OCI-LY7 (cell line): ENCODE results near the gene ADORA2A. TPM values are rescaled to one million over a fixed set of nuclear protein-coding genes. Genes with fewer than 3 reads are reported as not detected.

Source experiments
- BruUV-seq: library from RNA; stranded (reverse); fragments of 400-500 nt; replicated peaks from 2 replicates; lab custom pipeline; 2021; lab: Mats Ljungman, UMichigan
- CTCF ChIA-PET: fragments of 300-600 bp; sonication (Branson Sonifier 250); formaldehyde crosslinking; loops from one replicate; lab custom pipeline; 2022; ENCODE audit warnings: antibody characterized with exemption; ENCODE audit not compliant: unreplicated experiment; lab: Charles Lee
- POLR2A ChIA-PET: fragments of 300-600 bp; sonication (Branson Sonifier 250); formaldehyde crosslinking; loops from one replicate; lab custom pipeline; 2022; ENCODE audit warnings: antibody characterized with exemption; lab: Charles Lee
- DNase-seq: peaks from one replicate; pipeline ENCODE4 v3.0.0-alpha.2; 2015; ENCODE audit warnings: low spot score
- H2AFZ ChIP-seq: fragments of 200-600 bp; sonication (generic), shearing (Covaris generic); 2 replicates; pipeline ENCODE4 v1.6.1; 2014; ENCODE audit warnings: mild to moderate bottlenecking, antibody characterized with exemption, low read length, moderate library complexity
- H3K27ac ChIP-seq: fragments of 200-600 bp; sonication (generic); 2 replicates; pipeline ENCODE4 v1.5.1; 2014; ENCODE audit warnings: mixed run types, low read depth, mild to moderate bottlenecking, moderate library complexity, low read length, inconsistent platforms; ENCODE audit not compliant: poor library complexity, severe bottlenecking
- H3K36me3 ChIP-seq: fragments of 200-600 bp; sonication (generic); 2 replicates; pipeline ENCODE4 v1.6.1; 2014; ENCODE audit warnings: mild to moderate bottlenecking, antibody characterized with exemption, low read length, moderate library complexity, mixed read lengths; ENCODE audit not compliant: insufficient read depth
- H3K4me1 ChIP-seq: fragments of 200-600 bp; sonication (generic); 2 replicates; pipeline ENCODE4 v1.5.1; 2014; ENCODE audit warnings: mild to moderate bottlenecking, low read length; ENCODE audit not compliant: insufficient read depth, poor library complexity, severe bottlenecking
- H3K4me2 ChIP-seq: fragments of 200-600 bp; sonication (generic); 2 replicates; pipeline ENCODE4 v1.6.1; 2014; ENCODE audit warnings: mild to moderate bottlenecking, low read length
- H3K4me3 ChIP-seq: fragments of 200-600 bp; sonication (generic); 2 replicates; pipeline ENCODE4 v1.5.1; 2014; ENCODE audit warnings: mild to moderate bottlenecking, low read depth, low read length; ENCODE audit not compliant: poor library complexity, severe bottlenecking
- H3K79me2 ChIP-seq: fragments of 200-600 bp; sonication (generic); 2 replicates; pipeline ENCODE4 v1.6.1; 2016; ENCODE audit warnings: low read depth, mild to moderate bottlenecking, low read length, moderate library complexity, mixed read lengths; ENCODE audit not compliant: insufficient read depth
- H3K9me2 ChIP-seq: fragments of 200-600 bp; sonication (generic); 2 replicates; pipeline ENCODE4 v1.6.1; 2016; ENCODE audit warnings: mild to moderate bottlenecking, low read length, mixed read lengths; ENCODE audit not compliant: insufficient read depth
- H3K9me3 ChIP-seq: fragments of 200-600 bp; sonication (generic); 2 replicates; pipeline ENCODE4 v1.6.1; 2014; ENCODE audit warnings: mild to moderate bottlenecking, mixed run types, low read length, mixed read lengths
- H4K20me1 ChIP-seq: fragments of 200-600 bp; sonication (generic); 2 replicates; pipeline ENCODE4 v1.6.1; 2014; ENCODE audit warnings: mild to moderate bottlenecking, antibody characterized with exemption, low read length, moderate library complexity, mixed read lengths; ENCODE audit not compliant: insufficient read depth
- EZH2phosphoT487 ChIP-seq: fragments of 200-600 bp; sonication (generic); IDR thresholded peaks from 2 replicates; pipeline ENCODE4 v1.6.1; 2018; ENCODE audit warnings: low read depth, borderline replicate concordance, mild to moderate bottlenecking, mixed run types, antibody characterized with exemption, low read length, moderate library complexity, mixed read lengths
- intact Hi-C: fragments of 100-400 bp; cut with micrococcal nuclease; formaldehyde crosslinking; loops from one replicate; pipeline ENCODE4 v1.10.0; 2022; ENCODE audit not compliant: unreplicated experiment
- total RNA-seq, 2 experiments: library from RNA; depleted of rRNA in 1 of 2; stranded (reverse); fragments of >200 nt in 1 of 2; shearing (Covaris generic) in 1 of 2; gene quantifications; 2 replicates each; pipeline ENCODE4 v1.2.3, GENCODE V29; 2014 to 2022
- TF ChIP-seq, protein P1 (sequence below): fragments of 200-600 bp; sonication (generic); conservative IDR thresholded peaks from 2 replicates; pipeline ENCODE4 v1.5.1; 2014; ENCODE audit warnings: mild to moderate bottlenecking, antibody characterized with exemption, low read length, moderate library complexity, mixed read lengths

The ADORA2A gene
- total RNA-seq, 2 experiments from 2014 or later, result 35.0 to 35.7 TPM

GRCh38 chr22:24424901-24425775, 2.3 kb upstream of the ADORA2A start:
- DNase-seq, result no peak

DNA sequence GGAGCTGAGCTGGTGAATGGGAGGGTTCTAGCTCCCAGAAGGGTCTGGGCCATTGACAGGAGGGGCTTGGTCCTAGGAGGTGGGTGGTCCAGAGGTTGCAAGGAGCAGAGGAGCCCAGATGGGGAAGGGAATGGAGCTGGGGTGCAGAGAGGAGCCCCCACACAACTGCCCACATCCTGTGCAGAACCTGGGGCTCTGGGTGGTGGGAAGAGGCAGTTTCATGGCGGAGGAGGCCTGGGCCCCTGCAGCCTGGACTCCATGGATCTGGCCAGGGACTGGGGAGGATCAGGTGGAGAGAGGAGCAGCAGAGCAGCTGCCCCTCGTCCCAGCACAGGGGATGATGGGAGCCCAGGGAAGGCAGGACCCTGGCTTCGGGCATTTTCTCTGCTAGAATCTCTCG, 963 bp upstream of the ADORA2A start:
- Histone ChIP-seq H3K79me2 (peaks cover 42% of the 10 kb centered on the region), H3K36me3 (no peaks in the 10 kb centered on the region), H3K4me3 (peak overlapping the region; percentile 71), H4K20me1 (no peaks in the 10 kb centered on the region), H2AFZ (no peak overlapping the region), H3K4me1 (peaks cover 69% of the 10 kb centered on the region), H3K9me2 (no peaks in the 10 kb centered on the region), H3K4me2 (peak overlapping the region; percentile 97), H3K9me3 (no peaks in the 10 kb centered on the region), H3K27ac (peak overlapping the region; percentile 99)
- DNase-seq, result peak; percentile 18
- no peak for TF ChIP-seq EZH2phosphoT487
- TF ChIP-seq, protein P1, sequence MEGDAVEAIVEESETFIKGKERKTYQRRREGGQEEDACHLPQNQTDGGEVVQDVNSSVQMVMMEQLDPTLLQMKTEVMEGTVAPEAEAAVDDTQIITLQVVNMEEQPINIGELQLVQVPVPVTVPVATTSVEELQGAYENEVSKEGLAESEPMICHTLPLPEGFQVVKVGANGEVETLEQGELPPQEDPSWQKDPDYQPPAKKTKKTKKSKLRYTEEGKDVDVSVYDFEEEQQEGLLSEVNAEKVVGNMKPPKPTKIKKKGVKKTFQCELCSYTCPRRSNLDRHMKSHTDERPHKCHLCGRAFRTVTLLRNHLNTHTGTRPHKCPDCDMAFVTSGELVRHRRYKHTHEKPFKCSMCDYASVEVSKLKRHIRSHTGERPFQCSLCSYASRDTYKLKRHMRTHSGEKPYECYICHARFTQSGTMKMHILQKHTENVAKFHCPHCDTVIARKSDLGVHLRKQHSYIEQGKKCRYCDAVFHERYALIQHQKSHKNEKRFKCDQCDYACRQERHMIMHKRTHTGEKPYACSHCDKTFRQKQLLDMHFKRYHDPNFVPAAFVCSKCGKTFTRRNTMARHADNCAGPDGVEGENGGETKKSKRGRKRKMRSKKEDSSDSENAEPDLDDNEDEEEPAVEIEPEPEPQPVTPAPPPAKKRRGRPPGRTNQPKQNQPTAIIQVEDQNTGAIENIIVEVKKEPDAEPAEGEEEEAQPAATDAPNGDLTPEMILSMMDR, result no peak
- CTCF ChIA-PET, result interaction anchor here (0.9 to 1.1 kb wide), 2 partner anchors 80 to 91 kb away, joined by 3 to 5 read pairs; no protein-coding TSS in a partner anchor
- intact Hi-C loops, result loop anchor here (5.0 kb wide), 1 partner anchor 624 kb away; no protein-coding TSS in a partner anchor
- POLR2A ChIA-PET, result interaction anchor here (0.6 to 3.5 kb wide), 6 partner anchors 9 to 154 kb away, joined by 3 to 12 read pairs (median 4); no protein-coding TSS in a partner anchor
- BruUV-seq, result no TSS peak

More at GRCh38 chr22:24424901-24425775, 2.3 kb upstream of the ADORA2A start:
- Histone ChIP-seq H3K36me3 (no peaks in the 10 kb centered on the region), H3K9me3 (no peaks in the 10 kb centered on the region), H4K20me1 (no peaks in the 10 kb centered on the region), H3K4me3 (peak overlapping the region; percentile 74), H3K27ac (peak overlapping the region; percentile 99), H3K4me2 (peak overlapping the region; percentile 97), H3K4me1 (peaks cover 56% of the 10 kb centered on the region), H2AFZ (no peak overlapping the region), H3K79me2 (peaks cover 30% of the 10 kb centered on the region), H3K9me2 (no peaks in the 10 kb centered on the region)
- TF ChIP-seq, protein P1, result no peak
- no peak for TF ChIP-seq EZH2phosphoT487
- no TSS peak for BruUV-seq
- POLR2A ChIA-PET, result interaction anchor here (1.4 to 3.5 kb wide), 3 partner anchors 10 to 78 kb away, joined by 6 to 12 read pairs (median 6); no protein-coding TSS in a partner anchor
- CTCF ChIA-PET, result interaction anchor here (1.2 kb wide), 1 partner anchor 10 kb away, joined by 3 read pairs; no protein-coding TSS in a partner anchor
- intact Hi-C loops, result loop anchor here (5.0 kb wide), 2 partner anchors 98 to 623 kb away; no protein-coding TSS in a partner anchor
